Urothelium cell line (cell line): Measurements from ENCODE around the gene SELPLG.
"Not testable (repeated sequence)": the region's sequence is repeated elsewhere in the genome, so short reads cannot be mapped to it uniquely, and the experiment has no call there.

Experiments
- DNase-seq: peaks from one replicate; pipeline ENCODE4 v3.0.0; 2011; ENCODE audit warnings: low spot score, mixed read lengths
- FAIRE-seq: peaks from 2 replicates; lab custom pipeline; 2011; peaks lifted over from hg19 to GRCh38; lab: Jason Lieb, UNC

The SELPLG gene

GRCh38 chr12:108640802-108641445 is 7.2 kb upstream of the SELPLG start:
- peak; percentile 24 for DNase-seq
- no peak for FAIRE-seq

GRCh38 chr12:108638997-108639822 is 5.5 kb upstream of the SELPLG start:
- FAIRE-seq (no peak), DNase-seq (no peak)

GRCh38 chr12:108638141-108638827 is 4.6 kb upstream of the SELPLG start:
- FAIRE-seq, result no peak
- DNase-seq, result no peak

- FAIRE-seq (no peak), DNase-seq (no peak)
These were observed 3.7 kb upstream of the SELPLG start for GRCh38 chr12:108637222-108637971.

- FAIRE-seq, result no peak
- no peak for DNase-seq
These were observed 2.5 kb upstream of the SELPLG start for GRCh38 chr12:108635997-108636808.

GRCh38 chr12:108635201-108635996 is 1.7 kb upstream of the SELPLG start:
- FAIRE-seq, result no peak
- no peak for DNase-seq

GRCh38 chr12:108634341-108634751 is 652 bp upstream of the SELPLG start:
- DNase-seq (peak; percentile 56), FAIRE-seq (no peak)

GRCh38 chr12:108633081-108633533 is 587 bp downstream of the SELPLG start:
- DNase-seq (no peak), FAIRE-seq (no peak)

- FAIRE-seq, DNase-seq: not testable (repeated sequence)
These were observed 2.4 kb downstream of the SELPLG start for GRCh38 chr12:108631261-108631660.

- FAIRE-seq, result no peak
- no peak for DNase-seq
These were observed 3.0 kb downstream of the SELPLG start for GRCh38 chr12:108630481-108631207.

- peak; percentile 54 for DNase-seq
- FAIRE-seq, result no peak
These were observed 3.7 kb downstream of the SELPLG start for GRCh38 chr12:108629824-108630476.

GRCh38 chr12:108629151-108629550 is 4.5 kb downstream of the SELPLG start:
- DNase-seq, result no peak
- FAIRE-seq, result no peak

- FAIRE-seq (no peak), DNase-seq (no peak)
These were observed 6.4 kb downstream of the SELPLG start for GRCh38 chr12:108627134-108627920.

- DNase-seq, result no peak
- no peak for FAIRE-seq
These were observed 8.5 kb downstream of the SELPLG start for GRCh38 chr12:108625228-108625627.

GRCh38 chr12:108623577-108623976 is 10.1 kb downstream of the SELPLG start:
- FAIRE-seq (no peak), DNase-seq (no peak)

- DNase-seq (no peak), FAIRE-seq (no peak)
These were observed 10.7 kb downstream of the SELPLG start for GRCh38 chr12:108622921-108623514.

GRCh38 chr12:108622421-108622820 is 11.3 kb downstream of the SELPLG start:
- DNase-seq (no peak), FAIRE-seq (no peak)
